Neural progenitor cell (in vitro differentiated cells): Measurements from ENCODE around the gene JADE1. TPM values are rescaled to one million over a fixed set of nuclear protein-coding genes. Genes with fewer than 3 reads are reported as not detected.
A peak's percentile ranks its signal among the peaks of the same experiment; 100 is the strongest.

Experiments
- DNase-seq: peaks from one replicate; pipeline ENCODE4 v3.0.0-alpha.2; 2016; ENCODE audit warnings: low spot score
- H2AFZ ChIP-seq: fragments of 200-600 bp; sonication (generic); replicated peaks from 2 replicates; pipeline ENCODE4 v1.6.1; 2016; ENCODE audit warnings: antibody characterized with exemption
- H3F3A ChIP-seq: fragments of 200-600 bp; sonication (generic); 2 replicates; pipeline ENCODE4 v1.6.1; 2016; ENCODE audit warnings: antibody characterized with exemption, low read depth
- H3K27ac ChIP-seq: fragments of 200-600 bp; sonication (generic); 2 replicates; pipeline ENCODE4 v1.5.1; 2016; ENCODE audit warnings: mild to moderate bottlenecking
- H3K27me3 ChIP-seq: fragments of 200-600 bp; sonication (generic); 2 replicates; pipeline ENCODE4 v1.6.1; 2016; ENCODE audit warnings: mild to moderate bottlenecking, moderate library complexity
- H3K36me3 ChIP-seq: fragments of 200-600 bp; sonication (generic); 2 replicates; pipeline ENCODE4 v1.5.1; 2016
- H3K4me1 ChIP-seq: fragments of 200-600 bp; sonication (generic); 2 replicates; pipeline ENCODE4 v1.6.1; 2016; ENCODE audit warnings: mixed run types
- H3K4me2 ChIP-seq: fragments of 200-600 bp; sonication (generic); 2 replicates; pipeline ENCODE4 v1.6.1; 2016
- H3K4me3 ChIP-seq: fragments of 200-600 bp; sonication (generic); 2 replicates; pipeline ENCODE4 v1.5.1; 2016
- H3K79me2 ChIP-seq: fragments of 200-600 bp; sonication (generic); 2 replicates; pipeline ENCODE4 v1.6.1; 2016; ENCODE audit warnings: low read depth
- H3K9ac ChIP-seq: fragments of 200-600 bp; sonication (generic); 2 replicates; pipeline ENCODE4 v1.6.1; 2016
- H3K9me3 ChIP-seq: fragments of 200-600 bp; sonication (generic); 2 replicates; pipeline ENCODE4 v1.5.1; 2016; ENCODE audit warnings: low read depth
- H4K20me1 ChIP-seq: fragments of 200-600 bp; sonication (generic); 2 replicates; pipeline ENCODE4 v1.6.1; 2016; ENCODE audit warnings: low read depth
- H3K27ac Mint-ChIP-seq: 3 replicates; pipeline ENCODE4 v1.8.0; 2021; ENCODE audit warnings: mixed read lengths
- H3K27me3 Mint-ChIP-seq: 2 replicates; pipeline ENCODE4 v1.8.0; 2022; ENCODE audit warnings: low read depth, mild to moderate bottlenecking, inconsistent platforms, moderate library complexity, mixed read lengths; ENCODE audit not compliant: insufficient read depth
- H3K36me3 Mint-ChIP-seq: 3 replicates; pipeline ENCODE4 v1.8.0; 2021; ENCODE audit warnings: mixed read lengths
- H3K4me1 Mint-ChIP-seq: 3 replicates; pipeline ENCODE4 v1.8.0; 2021; ENCODE audit warnings: mixed read lengths
- H3K4me3 Mint-ChIP-seq: 3 replicates; pipeline ENCODE4 v1.8.0; 2021; ENCODE audit warnings: mild to moderate bottlenecking, moderate library complexity, mixed read lengths
- H3K9me3 Mint-ChIP-seq: 3 replicates; pipeline ENCODE4 v1.8.0; 2020; ENCODE audit warnings: mixed read lengths
- EZH2 ChIP-seq: fragments of 200-600 bp; sonication (generic); IDR thresholded peaks from 2 replicates; pipeline ENCODE4 v1.6.1; 2017; ENCODE audit warnings: antibody characterized with exemption, mild to moderate bottlenecking, moderate library complexity
- EZH2phosphoT487 ChIP-seq: fragments of 200-600 bp; sonication (generic); IDR thresholded peaks from 2 replicates; pipeline ENCODE4 v1.6.1; 2017; ENCODE audit warnings: antibody characterized with exemption
- total RNA-seq: library from RNA; depleted of rRNA; stranded (reverse); fragments of >200 nt; gene quantifications from 2 replicates; pipeline ENCODE4 v1.2.3, GENCODE V29; 2015; ENCODE audit warnings: low replicate concordance
- TF ChIP-seq, protein P1 (sequence below): fragments of 200-600 bp; sonication (generic); IDR thresholded peaks from 2 replicates; pipeline ENCODE4 v1.5.1; 2017; ENCODE audit warnings: antibody characterized with exemption, mild to moderate bottlenecking

Gene JADE1
- total RNA-seq, 1 donor from 2014 or later = 55.9 TPM

- Histone ChIP-seq H3K4me2 (peak overlapping the region; percentile 3), H3K9ac (no peak overlapping the region), H3F3A (peaks cover 42% of the 10 kb centered on the region), H3K36me3 (peaks cover 15% of the 10 kb centered on the region), H2AFZ (no peak overlapping the region), H3K27me3 (no peaks in the 10 kb centered on the region), H3K79me2 (peaks cover 47% of the 10 kb centered on the region), H3K9me3 (no peaks in the 10 kb centered on the region), H3K4me1 (peaks cover 11% of the 10 kb centered on the region), H3K27ac (peak overlapping the region; percentile 78), H3K4me3 (no peak overlapping the region), H4K20me1 (peaks cover 32% of the 10 kb centered on the region)
- Mint-ChIP-seq H3K4me1 (peaks cover 13% of the 10 kb centered on the region), H3K4me3 (no peak overlapping the region), H3K36me3 (peaks cover 47% of the 10 kb centered on the region), H3K27ac (peak overlapping the region; percentile 34), H3K27me3 (peaks cover 2% of the 10 kb centered on the region), H3K9me3 (no peaks in the 10 kb centered on the region)
- TF ChIP-seq EZH2phosphoT487 (no peak), EZH2 (no peak)
- TF ChIP-seq, protein P1, sequence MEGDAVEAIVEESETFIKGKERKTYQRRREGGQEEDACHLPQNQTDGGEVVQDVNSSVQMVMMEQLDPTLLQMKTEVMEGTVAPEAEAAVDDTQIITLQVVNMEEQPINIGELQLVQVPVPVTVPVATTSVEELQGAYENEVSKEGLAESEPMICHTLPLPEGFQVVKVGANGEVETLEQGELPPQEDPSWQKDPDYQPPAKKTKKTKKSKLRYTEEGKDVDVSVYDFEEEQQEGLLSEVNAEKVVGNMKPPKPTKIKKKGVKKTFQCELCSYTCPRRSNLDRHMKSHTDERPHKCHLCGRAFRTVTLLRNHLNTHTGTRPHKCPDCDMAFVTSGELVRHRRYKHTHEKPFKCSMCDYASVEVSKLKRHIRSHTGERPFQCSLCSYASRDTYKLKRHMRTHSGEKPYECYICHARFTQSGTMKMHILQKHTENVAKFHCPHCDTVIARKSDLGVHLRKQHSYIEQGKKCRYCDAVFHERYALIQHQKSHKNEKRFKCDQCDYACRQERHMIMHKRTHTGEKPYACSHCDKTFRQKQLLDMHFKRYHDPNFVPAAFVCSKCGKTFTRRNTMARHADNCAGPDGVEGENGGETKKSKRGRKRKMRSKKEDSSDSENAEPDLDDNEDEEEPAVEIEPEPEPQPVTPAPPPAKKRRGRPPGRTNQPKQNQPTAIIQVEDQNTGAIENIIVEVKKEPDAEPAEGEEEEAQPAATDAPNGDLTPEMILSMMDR = peak; percentile 96
- DNase-seq = peak; percentile 88
These were observed 54.0 kb downstream of the JADE1 start for GRCh38 chr4:128863312-128864075.

GRCh38 chr4:128865132-128865531 is 55.6 kb downstream of the JADE1 start:
- Mint-ChIP-seq H3K27me3 (peaks cover 2% of the 10 kb centered on the region), H3K9me3 (no peaks in the 10 kb centered on the region), H3K4me1 (peaks cover 13% of the 10 kb centered on the region), H3K4me3 (no peak overlapping the region), H3K36me3 (peaks cover 51% of the 10 kb centered on the region), H3K27ac (no peak overlapping the region)
- TF ChIP-seq EZH2 (no peak), EZH2phosphoT487 (no peak)
- TF ChIP-seq, protein P1 = no peak
- Histone ChIP-seq H3K9ac (no peak overlapping the region), H3K9me3 (no peaks in the 10 kb centered on the region), H3K27me3 (no peaks in the 10 kb centered on the region), H3K4me2 (no peak overlapping the region), H2AFZ (no peak overlapping the region), H3K27ac (no peak overlapping the region), H3F3A (peaks cover 35% of the 10 kb centered on the region), H3K79me2 (peaks cover 37% of the 10 kb centered on the region), H3K4me1 (peaks cover 11% of the 10 kb centered on the region), H4K20me1 (peaks cover 29% of the 10 kb centered on the region), H3K36me3 (peaks cover 15% of the 10 kb centered on the region), H3K4me3 (no peak overlapping the region)
- DNase-seq = no peak

- Mint-ChIP-seq H3K36me3 (peaks cover 53% of the 10 kb centered on the region), H3K9me3 (no peaks in the 10 kb centered on the region), H3K4me1 (peaks cover 13% of the 10 kb centered on the region), H3K4me3 (no peak overlapping the region), H3K27ac (no peak overlapping the region), H3K27me3 (peaks cover 2% of the 10 kb centered on the region)
- TF ChIP-seq EZH2phosphoT487 (no peak), EZH2 (no peak)
- TF ChIP-seq, protein P1 = no peak
- Histone ChIP-seq H3F3A (peaks cover 26% of the 10 kb centered on the region), H3K36me3 (peaks cover 15% of the 10 kb centered on the region), H3K4me2 (no peak overlapping the region), H3K27ac (peak overlapping the region; percentile 56), H4K20me1 (peaks cover 25% of the 10 kb centered on the region), H3K9me3 (no peaks in the 10 kb centered on the region), H2AFZ (no peak overlapping the region), H3K4me1 (peaks cover 11% of the 10 kb centered on the region), H3K27me3 (no peaks in the 10 kb centered on the region), H3K9ac (no peak overlapping the region), H3K79me2 (peaks cover 32% of the 10 kb centered on the region), H3K4me3 (no peak overlapping the region)
- no peak for DNase-seq
These were observed 56.8 kb downstream of the JADE1 start for GRCh38 chr4:128866269-128866668.
